GM23248 (cell line): ENCODE results near the gene VASN.

Source experiments
- EZH2 ChIP-seq: fragments of 200-600 bp; sonication (generic); IDR thresholded peaks from 2 replicates; pipeline ENCODE4 v1.6.1; 2018; ENCODE audit warnings: antibody characterized with exemption, mild to moderate bottlenecking; ENCODE audit not compliant: insufficient read depth, poor library complexity, severe bottlenecking
- EZH2phosphoT487 ChIP-seq: fragments of 200-600 bp; sonication (generic); IDR thresholded peaks from 2 replicates; pipeline ENCODE4 v1.6.1; 2018; ENCODE audit warnings: antibody characterized with exemption, moderate library complexity, mild to moderate bottlenecking, low read depth; ENCODE audit not compliant: insufficient read depth

- TF ChIP-seq EZH2 (no peak), EZH2phosphoT487 (no peak)
Measured at GRCh38 chr16:4412159-4412558, 40.5 kb downstream of the VASN start.
